GM12865 (cell line): ENCODE measurements around the gene ANO9.
"Not testable (repeated sequence)": the region's sequence is repeated elsewhere in the genome, so short reads cannot be mapped to it uniquely, and the experiment has no call there.

ENCODE experiments used
- DNase-seq: peaks from one replicate; pipeline ENCODE4 v3.0.0; 2010; ENCODE audit warnings: low read depth
- H3K4me3 ChIP-seq: 2 replicates; pipeline ENCODE4 v1.5.1; 2011; ENCODE audit warnings: mild to moderate bottlenecking, low read depth, low read length, control low read depth
- TF ChIP-seq, protein P1 (sequence below): IDR thresholded peaks from 2 replicates; pipeline ENCODE4 v1.5.1; 2011; ENCODE audit warnings: low read length, control low read depth, low read depth, inconsistent platforms; ENCODE audit not compliant: insufficient read depth; ENCODE audit errors: missing control alignments

ANO9 gene

DNA sequence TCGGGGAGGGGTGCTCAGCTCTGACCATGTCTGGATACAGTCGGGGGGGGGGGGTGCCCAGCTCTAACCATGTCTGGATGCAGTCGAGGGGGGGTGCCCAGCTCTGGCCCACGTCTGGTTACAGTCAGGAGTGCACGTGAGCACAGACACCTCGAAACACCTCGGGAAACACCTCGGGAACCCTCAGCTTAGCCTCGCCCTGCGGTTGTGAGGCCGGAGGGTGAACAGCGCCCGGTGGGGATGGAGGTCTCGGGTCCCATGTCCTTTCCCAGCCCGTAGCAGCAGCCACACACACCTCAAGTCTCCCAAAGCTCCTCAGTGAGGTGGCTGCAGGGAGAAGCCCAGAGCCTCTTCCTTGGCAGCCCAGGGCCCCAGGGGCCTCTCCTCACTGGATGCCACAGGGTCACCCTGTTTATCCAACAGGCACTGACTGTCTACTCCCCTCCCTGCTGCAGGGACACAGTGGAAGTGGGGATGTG is 29.1 kb downstream of the ANO9 start:
- TF ChIP-seq, protein P1, sequence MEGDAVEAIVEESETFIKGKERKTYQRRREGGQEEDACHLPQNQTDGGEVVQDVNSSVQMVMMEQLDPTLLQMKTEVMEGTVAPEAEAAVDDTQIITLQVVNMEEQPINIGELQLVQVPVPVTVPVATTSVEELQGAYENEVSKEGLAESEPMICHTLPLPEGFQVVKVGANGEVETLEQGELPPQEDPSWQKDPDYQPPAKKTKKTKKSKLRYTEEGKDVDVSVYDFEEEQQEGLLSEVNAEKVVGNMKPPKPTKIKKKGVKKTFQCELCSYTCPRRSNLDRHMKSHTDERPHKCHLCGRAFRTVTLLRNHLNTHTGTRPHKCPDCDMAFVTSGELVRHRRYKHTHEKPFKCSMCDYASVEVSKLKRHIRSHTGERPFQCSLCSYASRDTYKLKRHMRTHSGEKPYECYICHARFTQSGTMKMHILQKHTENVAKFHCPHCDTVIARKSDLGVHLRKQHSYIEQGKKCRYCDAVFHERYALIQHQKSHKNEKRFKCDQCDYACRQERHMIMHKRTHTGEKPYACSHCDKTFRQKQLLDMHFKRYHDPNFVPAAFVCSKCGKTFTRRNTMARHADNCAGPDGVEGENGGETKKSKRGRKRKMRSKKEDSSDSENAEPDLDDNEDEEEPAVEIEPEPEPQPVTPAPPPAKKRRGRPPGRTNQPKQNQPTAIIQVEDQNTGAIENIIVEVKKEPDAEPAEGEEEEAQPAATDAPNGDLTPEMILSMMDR: no peak
- no peak for DNase-seq

DNA sequence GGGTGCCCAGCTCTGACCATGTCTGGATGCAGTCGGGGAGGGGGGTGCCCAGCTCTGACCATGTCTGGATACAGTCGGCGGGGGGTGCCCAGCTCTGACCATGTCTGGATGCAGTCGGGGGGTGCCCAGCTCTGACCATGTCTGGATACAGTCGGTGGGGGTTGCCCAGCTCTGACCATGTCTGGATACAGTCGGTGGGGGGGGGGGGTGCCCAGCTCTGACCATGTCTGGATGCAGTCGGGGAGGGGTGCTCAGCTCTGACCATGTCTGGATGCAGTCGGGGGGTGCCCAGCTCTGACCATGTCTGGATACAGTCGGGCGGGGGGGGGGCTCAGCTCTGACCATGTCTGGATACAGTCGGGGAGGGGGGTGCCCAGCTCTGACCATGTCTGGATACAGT is 30.3 kb downstream of the ANO9 start:
- DNase-seq: not testable (repeated sequence)

More for the DNA sequence above, 29.1 kb downstream of the ANO9 start:
- H3K4me3 ChIP-seq: no peak overlapping the region

DNA sequence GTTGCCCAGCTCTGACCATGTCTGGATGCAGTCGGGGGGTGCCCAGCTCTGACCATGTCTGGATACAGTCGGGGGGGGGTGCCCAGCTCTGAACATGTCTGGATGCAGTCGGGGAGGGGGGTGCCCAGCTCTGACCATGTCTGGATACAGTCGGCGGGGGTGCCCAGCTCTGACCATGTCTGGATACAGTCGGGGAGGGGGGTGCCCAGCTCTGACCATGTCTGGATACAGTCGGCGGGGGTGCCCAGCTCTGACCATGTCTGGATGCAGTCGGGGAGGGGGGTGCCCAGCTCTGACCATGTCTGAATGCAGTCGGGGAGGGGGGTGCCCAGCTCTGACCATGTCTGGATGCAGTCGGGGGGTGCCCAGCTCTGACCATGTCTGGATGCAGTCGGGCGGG is 31.1 kb downstream of the ANO9 start:
- H3K4me3 ChIP-seq: not testable (repeated sequence)

More for the DNA sequence above, 30.3 kb downstream of the ANO9 start:
- H3K4me3 ChIP-seq: not testable (repeated sequence)

DNA sequence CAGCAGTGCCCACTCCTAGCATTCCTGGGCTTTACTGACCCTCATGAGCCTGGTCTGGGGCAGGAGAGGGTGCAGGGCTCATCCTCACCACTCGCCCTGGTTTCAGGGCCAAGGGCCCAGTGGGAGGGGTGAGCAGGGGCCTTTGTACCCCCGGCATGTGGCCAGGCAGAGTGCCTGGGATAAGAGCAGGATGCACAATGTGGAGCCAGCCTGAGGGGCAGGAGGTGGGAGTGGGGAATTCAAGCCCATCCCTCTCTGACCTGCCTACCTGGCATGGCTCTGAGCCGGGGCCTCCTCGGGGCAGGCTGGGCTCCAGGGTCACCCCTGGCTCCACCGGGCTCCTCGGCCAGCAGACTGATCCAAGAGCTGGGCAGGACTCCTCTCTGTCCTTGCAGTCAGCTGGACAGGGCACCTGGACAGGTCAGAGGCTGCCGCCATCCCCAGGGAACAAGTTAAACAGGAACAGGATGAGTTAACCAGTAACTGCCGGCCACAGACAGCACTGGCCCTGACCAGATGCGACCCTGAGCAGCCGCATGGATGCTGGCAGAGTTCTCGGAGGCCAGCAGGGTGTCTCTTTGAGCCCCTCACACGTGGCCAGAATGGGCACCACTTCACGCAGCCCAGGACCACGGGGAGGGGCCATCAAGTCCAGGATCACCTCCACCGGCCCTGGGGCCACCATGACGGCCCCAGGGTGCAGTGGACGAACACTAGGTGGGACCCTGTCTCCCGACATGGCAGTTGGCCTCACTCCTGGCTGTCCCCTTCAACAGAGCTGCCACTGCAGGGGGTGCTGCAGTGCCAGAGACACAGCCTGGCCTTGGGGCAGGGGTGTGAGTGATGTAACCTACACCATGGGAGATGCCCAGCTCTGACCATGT is 32.0 kb downstream of the ANO9 start:
- H3K4me3 ChIP-seq: no peak overlapping the region
- TF ChIP-seq, protein P1: no peak
- no peak for DNase-seq

More for the DNA sequence above, 31.1 kb downstream of the ANO9 start:
- not testable (repeated sequence) for DNase-seq

DNA sequence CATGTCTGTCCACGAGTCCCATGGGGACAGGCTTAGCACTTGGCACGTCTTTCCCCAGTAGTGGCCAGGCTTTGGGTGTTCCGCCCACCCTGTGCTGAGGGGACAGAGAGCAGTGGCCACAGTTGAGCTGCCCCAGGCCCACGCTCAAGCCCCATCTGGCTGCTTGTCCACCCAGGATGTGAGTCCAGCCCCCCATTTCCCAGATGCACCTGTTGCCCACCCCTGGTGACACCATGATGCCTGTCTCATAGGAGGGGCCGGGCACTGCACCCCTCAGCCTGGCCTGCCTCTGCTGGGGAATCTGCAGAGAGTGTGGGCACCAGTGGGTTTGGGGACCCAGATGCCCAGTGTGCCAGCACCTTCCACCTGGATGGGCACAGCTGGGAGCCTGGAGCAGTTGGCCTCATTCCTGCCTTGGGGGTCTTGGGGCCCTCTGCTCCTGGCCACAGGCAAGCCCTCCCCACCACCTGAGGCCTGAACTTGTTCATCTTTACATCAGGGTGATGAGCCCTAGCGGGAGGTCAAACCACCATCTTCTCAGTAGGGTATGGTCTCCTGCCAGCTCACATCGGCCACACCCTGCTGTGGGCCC is 32.7 kb downstream of the ANO9 start:
- no peak for DNase-seq
- no peak overlapping the region for H3K4me3 ChIP-seq
- TF ChIP-seq, protein P1: no peak

DNA sequence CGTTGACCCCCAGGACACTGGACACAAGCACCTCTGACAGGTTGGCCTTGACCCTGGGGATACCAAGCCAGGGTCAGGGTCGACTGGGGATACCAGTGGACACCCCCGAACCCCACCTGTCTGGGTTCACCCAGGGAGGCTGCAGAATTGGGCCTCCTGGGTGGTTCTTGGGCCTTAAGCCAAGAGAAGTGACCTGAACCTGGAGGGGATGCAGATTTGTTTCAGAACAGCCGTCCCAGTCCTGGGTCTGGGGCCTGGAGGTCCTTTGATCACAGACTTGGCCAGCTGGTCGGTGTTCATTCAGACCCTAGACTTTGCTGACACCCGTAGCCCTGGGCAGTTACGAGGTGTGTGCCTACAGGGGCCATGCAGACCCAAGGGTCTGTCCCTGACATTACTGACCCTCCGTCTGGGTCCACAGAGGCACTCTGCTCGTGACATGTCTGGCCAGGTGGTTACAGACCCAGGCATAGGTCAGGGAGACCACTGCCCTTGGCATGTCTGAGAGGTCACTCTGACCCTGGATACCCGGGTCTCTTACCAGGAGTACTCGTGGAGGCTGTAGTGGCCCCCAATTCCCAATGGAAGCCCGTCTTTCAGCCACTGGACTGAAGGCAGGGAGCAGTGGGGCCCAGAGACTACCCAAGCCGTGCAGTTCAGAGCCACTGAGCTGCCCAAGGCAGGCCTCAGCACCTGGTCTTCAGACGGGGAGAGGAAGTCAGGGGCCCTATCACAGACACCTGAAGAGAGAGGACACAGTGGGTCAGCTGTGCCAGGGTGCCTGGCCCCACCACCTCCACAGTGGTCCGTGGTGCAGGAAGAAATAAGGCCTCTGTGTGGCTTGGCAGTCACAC is 33.4 kb downstream of the ANO9 start:
- TF ChIP-seq, protein P1: no peak
- DNase-seq: no peak
- no peak overlapping the region for H3K4me3 ChIP-seq

DNA sequence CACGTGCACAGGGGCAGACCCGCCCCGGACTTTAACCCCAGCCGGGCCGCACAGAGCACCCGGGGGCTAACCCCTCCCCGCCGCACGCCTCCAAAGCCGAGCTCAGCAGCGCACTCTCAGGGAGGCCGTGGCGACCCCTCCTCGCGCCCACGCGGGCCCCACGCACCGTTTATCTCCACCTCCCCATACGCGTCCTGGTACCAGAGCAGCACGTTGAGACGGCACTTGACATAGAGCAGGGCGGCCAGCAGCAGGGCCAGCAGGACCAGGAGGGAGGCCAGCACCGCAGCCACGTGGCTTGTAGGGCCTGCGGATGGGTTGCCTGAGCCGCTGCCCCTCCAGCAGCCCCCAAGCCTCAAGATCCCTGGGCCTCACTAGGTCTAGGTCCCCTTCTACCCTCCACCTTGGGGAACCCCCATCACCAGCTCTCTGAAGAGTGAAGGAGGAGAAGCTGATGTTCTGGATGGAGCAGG is 34.1 kb downstream of the ANO9 start:
- H3K4me3 ChIP-seq: no peak overlapping the region
- DNase-seq: no peak
- TF ChIP-seq, protein P1: no peak
